ENCODE results near the gene RRM2.

The RRM2 gene

GRCh38 chr2:10172033-10172871 lies 49.7 kb downstream of the RRM2 start:
- no peak for DNase-seq (ENCODE audit: low spot score)

GRCh38 chr2:10173258-10174005 lies 50.9 kb downstream of the RRM2 start:
- no peak for DNase-seq (ENCODE audit: low spot score)

- no peak for DNase-seq (ENCODE audit: low spot score)
Measured at GRCh38 chr2:10174173-10174572, 51.6 kb downstream of the RRM2 start.

- DNase-seq (ENCODE audit: low spot score) = no peak
Measured at GRCh38 chr2:10175441-10175840, 52.9 kb downstream of the RRM2 start.

- no peak for DNase-seq (ENCODE audit: low spot score)
Measured at GRCh38 chr2:10178751-10179150, 56.2 kb downstream of the RRM2 start.

GRCh38 chr2:10179422-10179821 lies 56.9 kb downstream of the RRM2 start:
- DNase-seq (ENCODE audit: low spot score) = no peak

GRCh38 chr2:10180229-10180628 lies 57.7 kb downstream of the RRM2 start:
- DNase-seq (ENCODE audit: low spot score) = no peak

Measured in AG08395 (cell line).